D341Med (cell line): ENCODE results near the gene CPSF4L.
"Not testable (repeated sequence)": the region's sequence is repeated elsewhere in the genome, so short reads cannot be mapped to it uniquely, and the experiment has no call there.

Experiments used
- DNase-seq: peaks from one replicate; pipeline ENCODE4 v3.0.0; 2012; ENCODE audit warnings: low spot score

CPSF4L gene

GRCh38 chr17:73261617-73261951 lies at the start of gene CPSF4L:
Gene CPSF4L, minus strand, starts transcription at chr17:73261880. Its CDS starts 62 bp downstream, at chr17:73261818.
- no peak for DNase-seq

- peak; percentile 70 for DNase-seq
Observed at GRCh38 chr17:73311428-73311780, 49.7 kb upstream of the CPSF4L start.

- DNase-seq = no peak
Observed at GRCh38 chr17:73309727-73310596, 48.3 kb upstream of the CPSF4L start.

GRCh38 chr17:73308959-73309358 lies 47.3 kb upstream of the CPSF4L start:
- not testable (repeated sequence) for DNase-seq

- DNase-seq = no peak
Observed at GRCh38 chr17:73308017-73308823, 46.5 kb upstream of the CPSF4L start.

- no peak for DNase-seq
Observed at GRCh38 chr17:73307130-73307529, 45.5 kb upstream of the CPSF4L start.

GRCh38 chr17:73305845-73306836 lies 44.5 kb upstream of the CPSF4L start:
- no peak for DNase-seq

- no peak for DNase-seq
Observed at GRCh38 chr17:73304971-73305812, 43.5 kb upstream of the CPSF4L start.

- DNase-seq = no peak
Observed at GRCh38 chr17:73304438-73304837, 42.8 kb upstream of the CPSF4L start.

GRCh38 chr17:73302189-73302588 lies 40.5 kb upstream of the CPSF4L start:
- DNase-seq = no peak

GRCh38 chr17:73301369-73301768 lies 39.7 kb upstream of the CPSF4L start:
- DNase-seq = no peak

GRCh38 chr17:73300392-73300791 lies 38.7 kb upstream of the CPSF4L start:
- no peak for DNase-seq

GRCh38 chr17:73297934-73298861 lies 36.5 kb upstream of the CPSF4L start:
- DNase-seq = no peak

- DNase-seq = no peak
Observed at GRCh38 chr17:73293480-73293911, 31.8 kb upstream of the CPSF4L start.

GRCh38 chr17:73293031-73293430 lies 31.4 kb upstream of the CPSF4L start:
- DNase-seq = no peak

GRCh38 chr17:73292031-73292531 lies 30.4 kb upstream of the CPSF4L start:
- no peak for DNase-seq

- no peak for DNase-seq
Observed at GRCh38 chr17:73291260-73291801, 29.7 kb upstream of the CPSF4L start.

GRCh38 chr17:73290399-73291259 lies 28.9 kb upstream of the CPSF4L start:
- DNase-seq = no peak
